ENCODE data around the gene ZDHHC11.

The ZDHHC11 gene

DNA sequence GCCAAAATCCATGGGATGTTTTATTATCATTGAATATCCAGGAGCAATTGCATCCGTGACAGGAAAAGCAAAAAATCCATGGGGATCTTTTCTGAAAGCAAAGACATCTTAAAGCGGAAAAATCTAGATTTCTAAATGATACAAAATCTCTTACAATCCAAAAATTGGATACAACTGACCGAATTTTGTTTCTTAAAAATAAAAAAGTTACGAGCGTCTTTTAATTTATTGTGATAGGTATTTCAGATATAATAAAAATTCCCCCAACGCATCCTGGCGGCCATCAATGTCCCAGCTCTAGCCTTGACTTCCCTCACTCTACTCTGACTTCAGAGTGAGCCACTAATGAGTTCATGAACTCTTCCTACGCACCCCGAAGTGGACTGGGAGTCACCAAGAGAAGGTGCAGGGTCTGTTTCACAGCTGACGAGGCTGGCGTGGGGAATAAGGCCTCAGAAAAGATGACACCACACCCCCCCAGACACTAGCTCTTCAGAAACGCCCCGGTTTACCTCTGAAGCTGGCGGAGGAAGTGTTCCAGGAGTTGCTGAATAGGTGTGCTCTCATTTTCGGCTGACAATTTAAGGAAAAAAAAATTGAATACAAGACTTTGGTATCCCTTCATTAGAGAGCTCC lies 38.4 kb upstream of the ZDHHC11 start:
- no peak overlapping the region for H3K4me3 ChIP-seq (ENCODE audit: low read depth, low read length)
- TF ChIP-seq, protein P1, sequence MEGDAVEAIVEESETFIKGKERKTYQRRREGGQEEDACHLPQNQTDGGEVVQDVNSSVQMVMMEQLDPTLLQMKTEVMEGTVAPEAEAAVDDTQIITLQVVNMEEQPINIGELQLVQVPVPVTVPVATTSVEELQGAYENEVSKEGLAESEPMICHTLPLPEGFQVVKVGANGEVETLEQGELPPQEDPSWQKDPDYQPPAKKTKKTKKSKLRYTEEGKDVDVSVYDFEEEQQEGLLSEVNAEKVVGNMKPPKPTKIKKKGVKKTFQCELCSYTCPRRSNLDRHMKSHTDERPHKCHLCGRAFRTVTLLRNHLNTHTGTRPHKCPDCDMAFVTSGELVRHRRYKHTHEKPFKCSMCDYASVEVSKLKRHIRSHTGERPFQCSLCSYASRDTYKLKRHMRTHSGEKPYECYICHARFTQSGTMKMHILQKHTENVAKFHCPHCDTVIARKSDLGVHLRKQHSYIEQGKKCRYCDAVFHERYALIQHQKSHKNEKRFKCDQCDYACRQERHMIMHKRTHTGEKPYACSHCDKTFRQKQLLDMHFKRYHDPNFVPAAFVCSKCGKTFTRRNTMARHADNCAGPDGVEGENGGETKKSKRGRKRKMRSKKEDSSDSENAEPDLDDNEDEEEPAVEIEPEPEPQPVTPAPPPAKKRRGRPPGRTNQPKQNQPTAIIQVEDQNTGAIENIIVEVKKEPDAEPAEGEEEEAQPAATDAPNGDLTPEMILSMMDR (IDR thresholded peaks at IDR 0.05; ENCODE audit: control insufficient read depth, extremely low read depth, insufficient read depth) = no peak
- DNase-seq (ENCODE audit: low read depth) = no peak

GRCh38 chr5:888638-889035 lies 37.9 kb upstream of the ZDHHC11 start:
- no peak overlapping the region for H3K4me3 ChIP-seq (ENCODE audit: low read depth, low read length)
- no peak for DNase-seq (ENCODE audit: low read depth)
- TF ChIP-seq, protein P1 (IDR thresholded peaks at IDR 0.05; ENCODE audit: control insufficient read depth, extremely low read depth, insufficient read depth) = no peak

GRCh38 chr5:887947-888637 lies 37.3 kb upstream of the ZDHHC11 start:
- no peak overlapping the region for H3K4me3 ChIP-seq (ENCODE audit: low read depth, low read length)
- DNase-seq (ENCODE audit: low read depth) = no peak
- TF ChIP-seq, protein P1 (IDR thresholded peaks at IDR 0.05; ENCODE audit: control insufficient read depth, extremely low read depth, insufficient read depth) = no peak

DNA sequence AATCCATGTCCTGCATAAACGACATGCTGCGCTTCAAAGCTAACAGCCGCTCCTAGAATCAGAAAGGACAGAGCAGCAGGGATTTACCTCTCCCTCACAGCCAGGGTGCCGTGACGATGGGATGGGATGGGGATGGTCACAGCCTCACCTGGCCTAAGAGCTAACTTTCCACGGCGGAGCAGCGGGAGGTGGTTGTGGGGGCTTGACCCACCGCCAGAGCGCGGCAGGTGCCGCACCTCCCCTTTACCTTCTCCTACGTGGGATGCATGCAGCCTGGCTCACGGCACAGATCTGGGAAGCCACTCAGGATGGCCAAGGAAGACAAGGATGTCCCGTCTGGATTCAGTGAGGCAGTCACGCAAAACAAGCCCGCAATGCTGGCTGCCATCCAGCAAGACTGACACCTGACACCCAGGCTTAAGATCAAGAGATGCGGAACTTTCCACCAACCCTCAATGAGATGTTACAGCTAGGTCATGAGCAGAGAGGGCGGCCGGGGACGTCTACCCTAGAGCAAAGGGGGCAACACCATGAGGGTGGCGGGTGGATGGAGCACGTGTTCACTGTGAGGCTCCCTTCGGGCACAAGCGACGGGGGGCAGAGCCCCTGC lies 36.0 kb upstream of the ZDHHC11 start:
- TF ChIP-seq, protein P1 (IDR thresholded peaks at IDR 0.05; ENCODE audit: control insufficient read depth, extremely low read depth, insufficient read depth) = no peak
- DNase-seq (ENCODE audit: low read depth) = no peak

GRCh38 chr5:886036-886435 lies 35.2 kb upstream of the ZDHHC11 start:
- no peak overlapping the region for H3K4me3 ChIP-seq (ENCODE audit: low read depth, low read length)
- DNase-seq (ENCODE audit: low read depth) = no peak
- TF ChIP-seq, protein P1 (IDR thresholded peaks at IDR 0.05; ENCODE audit: control insufficient read depth, extremely low read depth, insufficient read depth) = no peak

More for the DNA sequence above, 36.0 kb upstream of the ZDHHC11 start:
- H3K4me3 ChIP-seq (ENCODE audit: low read depth, low read length) = no peak overlapping the region

DNA sequence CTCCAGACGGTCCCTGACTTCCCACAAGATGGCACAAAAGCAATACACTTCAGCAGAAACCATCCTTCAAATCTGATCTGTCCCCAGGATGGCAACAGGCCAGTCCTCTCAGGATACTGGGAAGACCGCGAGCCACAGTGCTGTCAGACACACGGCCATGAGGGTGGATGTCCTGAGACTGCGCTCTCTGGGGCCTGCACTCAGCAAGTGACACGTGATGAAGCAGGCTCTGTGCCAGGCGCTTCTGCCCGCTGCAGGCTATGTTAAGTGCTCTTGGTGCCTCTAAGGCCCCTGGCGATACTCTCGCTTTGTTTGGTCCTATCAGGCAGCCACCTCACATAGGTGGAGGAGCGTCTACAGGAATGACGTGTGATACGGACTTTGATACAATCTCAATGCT lies 34.7 kb upstream of the ZDHHC11 start:
- no peak for DNase-seq (ENCODE audit: low read depth)
- TF ChIP-seq, protein P1 (IDR thresholded peaks at IDR 0.05; ENCODE audit: control insufficient read depth, extremely low read depth, insufficient read depth) = no peak
- H3K4me3 ChIP-seq (ENCODE audit: low read depth, low read length) = no peak overlapping the region
